BJ (cell line): ENCODE measurements around the gene OR2T29. TPM values are rescaled to one million over a fixed set of nuclear protein-coding genes. Genes with fewer than 3 reads are reported as not detected.
"Not testable (repeated sequence)": the region's sequence is repeated elsewhere in the genome, so short reads cannot be mapped to it uniquely, and the experiment has no call there.

Experiments used
- CTCF ChIA-PET: fragments of 350-600 bp; formaldehyde crosslinking; extraction: SDS; loops from one replicate; lab custom pipeline; 2021; ENCODE audit warnings: antibody characterized with exemption, inconsistent platforms; lab: Yijun Ruan, JAX
- POLR2A ChIA-PET: fragments of 300-600 bp; sonication (Branson Sonifier 250); formaldehyde crosslinking; extraction: SDS; loops from one replicate; lab custom pipeline; 2021; ENCODE audit warnings: antibody characterized with exemption; lab: Charles Lee
- DNase-seq: peaks from one replicate; pipeline ENCODE4 v3.0.0-alpha.2; 2011; ENCODE audit warnings: low read depth
- H3K27me3 ChIP-seq: 2 replicates; pipeline ENCODE4 v1.6.0; 2011; ENCODE audit warnings: low read length; ENCODE audit not compliant: control insufficient read depth, insufficient read depth
- H3K36me3 ChIP-seq: 2 replicates; pipeline ENCODE4 v1.5.1; 2011; ENCODE audit warnings: low read length; ENCODE audit not compliant: control insufficient read depth, insufficient read depth
- H3K4me3 ChIP-seq: 2 replicates; pipeline ENCODE4 v1.5.1; 2011; ENCODE audit warnings: low read depth, mild to moderate bottlenecking, control low read depth, low read length
- CTCF ChIP-seq: IDR thresholded peaks from 2 replicates; pipeline ENCODE4 v1.5.1; 2011; ENCODE audit warnings: low read depth, mild to moderate bottlenecking, control low read depth, inconsistent platforms, low read length, moderate library complexity; ENCODE audit not compliant: insufficient read depth
- polyA minus RNA-seq: library from RNA; depleted of rRNA, polyadenylated mRNA; stranded (reverse); fragments of >200 nt; gene quantifications from 2 replicates; pipeline ENCODE4 v1.2.3, GENCODE V29; 2011; rRNA and poly(A)+ RNA removed
- polyA plus RNA-seq: library from polyadenylated mRNA; depleted of rRNA; stranded (reverse); fragments of >200 nt; gene quantifications from 2 replicates; pipeline ENCODE4 v1.2.3, GENCODE V29; 2011; rRNA removed

OR2T29 gene
- polyA plus RNA-seq = not detected in 2 replicates
- polyA minus RNA-seq = not detected in 2 replicates

GRCh38 chr1:248562672-248563071, at the start of gene OR2T29:
TSS of gene OR2T29 (minus strand) at chr1:248562772. CDS start at chr1:248559491, 3,281 bp downstream.
- H3K36me3 ChIP-seq, H3K27me3 ChIP-seq, DNase-seq, POLR2A ChIA-PET, H3K4me3 ChIP-seq, CTCF ChIA-PET: not testable (repeated sequence)

- Histone ChIP-seq H3K36me3 (no peaks in the 10 kb centered on the region), H3K4me3 (no peak overlapping the region), H3K27me3 (no peaks in the 10 kb centered on the region)
- no peak for DNase-seq
- ChIA-PET CTCF (interaction anchor here (0.6 kb wide), 1 partner anchor 195 kb away, joined by 3 read pairs; no protein-coding TSS in a partner anchor), POLR2A (no interaction called here)
- TF ChIP-seq CTCF = no peak
Measured at GRCh38 chr1:248611883-248612414, 49.4 kb upstream of the OR2T29 start.

GRCh38 chr1:248610301-248610700, 47.7 kb upstream of the OR2T29 start:
- ChIA-PET POLR2A (no interaction called here), CTCF (no interaction called here)
- H3K4me3 ChIP-seq = no peak overlapping the region
- DNase-seq = no peak
- no peak for TF ChIP-seq CTCF
- no peaks in the 10 kb centered on the region for H3K36me3 ChIP-seq
- no peaks in the 10 kb centered on the region for H3K27me3 ChIP-seq

GRCh38 chr1:248599396-248599795, 36.8 kb upstream of the OR2T29 start:
- ChIA-PET POLR2A (no interaction called here), CTCF (no interaction called here)
- no peaks in the 10 kb centered on the region for H3K36me3 ChIP-seq
- H3K4me3 ChIP-seq = no peak overlapping the region
- no peak for TF ChIP-seq CTCF
- DNase-seq = no peak
- no peaks in the 10 kb centered on the region for H3K27me3 ChIP-seq

- ChIA-PET POLR2A (no interaction called here), CTCF (no interaction called here)
Measured at GRCh38 chr1:248597589-248597988, 35.0 kb upstream of the OR2T29 start, which contains the start of gene OR2T10. TSS of gene OR2T10 (minus strand) at chr1:248597700. CDS start at chr1:248593768, 3,932 bp downstream.

More at GRCh38 chr1:248597589-248597988, 35.0 kb upstream of the OR2T29 start, which contains the start of gene OR2T10:
- no peak within 1 kb of the TSS for H3K4me3 ChIP-seq
- no peaks in the 10 kb centered on the region for H3K36me3 ChIP-seq
- no peak for TF ChIP-seq CTCF
- no peak for DNase-seq
- H3K27me3 ChIP-seq = no peaks in the 10 kb centered on the region
